GOT3 (cell line): ENCODE data around the gene CRYBB3.
"Not testable (repeated sequence)": the region's sequence is repeated elsewhere in the genome, so short reads cannot be mapped to it uniquely, and the experiment has no call there.

Source experiments
- DNase-seq: peaks from one replicate; lab custom pipeline; 2025; ENCODE audit warnings: mixed read lengths; lab: John Stamatoyannopoulos, UW

The CRYBB3 gene

DNA sequence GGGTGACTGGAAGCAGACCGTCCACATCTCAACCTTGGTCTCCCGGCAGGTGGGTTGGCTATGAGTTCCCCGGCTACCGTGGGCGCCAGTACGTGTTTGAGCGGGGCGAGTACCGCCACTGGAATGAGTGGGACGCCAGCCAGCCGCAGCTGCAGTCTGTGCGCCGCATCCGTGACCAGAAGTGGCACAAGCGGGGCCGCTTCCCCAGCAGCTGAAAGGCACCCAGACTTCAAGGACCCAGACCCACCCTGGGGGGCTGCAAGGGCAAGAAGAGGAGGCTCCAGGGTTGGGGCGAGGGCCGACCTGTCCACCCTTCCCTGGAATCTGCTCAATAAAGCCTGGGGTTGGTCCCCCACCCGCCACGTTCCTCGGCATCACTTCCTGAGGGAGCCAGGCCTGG lies 7.3 kb downstream of the CRYBB3 start:
- DNase-seq = no peak

DNA sequence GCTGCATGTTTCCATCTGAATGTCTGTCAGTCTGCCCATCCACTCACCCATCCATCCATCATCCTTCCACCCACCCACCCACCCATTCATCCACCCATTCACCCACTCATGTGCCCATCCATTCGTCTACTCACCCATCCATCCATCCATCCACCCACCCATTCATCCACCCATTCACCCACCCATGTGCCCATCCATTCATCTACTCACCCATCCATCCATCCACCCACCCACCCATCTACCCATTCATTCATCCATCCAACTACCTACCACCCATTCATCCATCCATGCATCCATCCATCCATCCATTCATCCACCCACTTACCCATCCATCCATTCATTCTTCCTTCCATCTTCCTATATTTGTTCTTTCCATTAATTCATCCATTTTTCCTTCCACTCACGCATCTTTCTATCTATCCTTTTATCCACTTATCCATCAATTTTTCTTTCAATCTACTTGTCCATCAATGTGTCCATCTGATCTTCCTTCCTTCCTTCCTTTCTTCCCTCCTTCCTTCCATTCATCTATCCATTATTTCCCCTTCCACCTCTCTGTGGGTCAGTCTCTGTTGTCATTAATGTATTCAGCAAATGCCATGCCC lies 8.0 kb downstream of the CRYBB3 start:
- DNase-seq = no peak

DNA sequence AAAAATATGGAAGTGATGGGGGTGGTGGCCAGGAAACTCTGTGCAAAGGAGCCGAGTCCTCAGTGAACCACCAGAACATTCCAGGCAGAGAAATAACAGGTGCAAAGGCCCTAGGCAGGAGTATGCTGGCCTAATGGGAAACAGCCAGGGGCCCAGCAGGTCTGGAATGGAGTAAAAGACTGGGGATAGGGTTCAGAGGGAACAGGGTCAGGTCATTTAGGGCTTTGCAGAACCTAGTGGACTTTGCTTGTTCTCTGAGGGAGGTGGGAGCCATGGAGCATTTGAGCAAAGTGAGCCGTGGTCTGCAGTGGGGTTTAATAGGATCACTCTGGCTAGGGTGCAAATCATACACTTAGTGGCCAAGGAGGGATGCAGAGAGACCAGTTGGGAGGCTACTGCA lies 8.7 kb downstream of the CRYBB3 start:
- DNase-seq = no peak

DNA sequence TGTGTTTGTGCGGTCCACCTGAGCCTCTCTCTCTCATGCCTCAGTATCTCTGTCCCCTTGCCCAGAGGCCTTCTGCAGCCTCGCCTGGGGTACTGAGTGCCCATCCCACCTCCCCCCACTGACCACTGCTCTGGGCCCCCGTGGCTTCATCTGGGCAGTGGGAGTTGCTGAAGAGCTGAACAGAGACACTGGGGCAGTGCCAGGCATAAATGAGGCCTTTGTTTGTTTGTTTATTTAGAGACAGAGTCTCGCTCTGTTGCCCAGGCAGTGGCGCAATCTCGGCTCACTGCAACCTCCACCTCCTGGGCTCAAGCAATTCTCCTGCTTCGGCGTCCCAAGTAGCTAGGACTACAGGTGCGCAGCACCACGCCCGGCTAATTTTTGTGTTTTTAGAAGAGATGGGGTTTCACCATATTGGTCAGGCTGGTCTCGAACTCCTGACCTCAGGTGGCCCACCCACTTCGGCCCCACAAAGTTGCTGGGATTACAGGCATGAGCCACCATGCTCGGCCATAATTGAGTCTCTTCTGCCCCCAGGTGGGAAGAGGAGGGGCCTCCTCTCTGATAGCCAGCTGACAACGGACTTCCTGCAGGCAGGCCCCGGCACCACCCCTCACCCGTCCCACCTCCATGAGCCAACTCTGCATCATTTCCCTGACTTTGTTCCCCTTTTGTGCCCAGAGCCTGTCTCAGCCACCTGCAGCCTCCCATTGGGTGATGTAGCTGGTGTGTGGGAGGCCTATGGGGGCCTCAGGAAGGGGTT lies 9.3 kb downstream of the CRYBB3 start:
- no peak for DNase-seq

DNA sequence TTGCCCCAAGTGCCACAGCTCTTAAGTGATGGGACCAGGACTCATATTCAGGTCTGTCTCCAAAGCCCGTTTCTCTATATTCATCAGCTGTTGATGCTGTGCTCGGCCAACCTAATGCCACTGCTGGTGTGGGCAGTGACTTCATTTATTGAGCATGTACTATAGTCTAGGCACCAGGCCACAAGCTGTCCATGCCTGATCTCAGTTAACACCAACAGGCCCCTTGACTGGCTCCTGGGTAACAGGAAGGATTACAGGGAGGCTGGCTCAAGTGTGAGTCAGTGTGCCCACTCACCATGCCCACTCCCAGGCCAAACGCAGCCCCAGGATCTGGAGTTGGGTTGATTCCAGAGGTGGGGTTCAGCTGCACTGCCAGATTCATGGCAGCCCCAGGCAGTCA lies 11.1 kb downstream of the CRYBB3 start:
- no peak for DNase-seq

DNA sequence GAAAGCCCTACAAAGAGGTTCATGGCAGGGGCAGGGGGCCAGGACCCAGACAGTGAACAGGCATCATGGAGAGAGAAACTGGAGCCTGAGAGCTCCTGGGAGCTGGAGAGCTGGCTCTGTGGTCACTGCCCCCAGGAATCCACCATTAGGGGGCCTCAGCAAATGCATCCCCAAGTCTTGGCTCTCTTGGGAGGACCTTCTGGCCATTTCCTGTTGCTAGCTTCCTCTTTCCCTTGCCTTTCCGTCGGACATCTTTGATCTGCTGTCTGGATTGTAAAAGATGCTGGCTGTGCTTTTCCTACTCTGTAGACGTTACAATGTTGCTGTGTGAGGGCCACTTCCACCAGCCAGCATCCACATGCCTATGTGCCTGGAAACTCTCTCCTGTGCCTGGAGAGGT lies 12.7 kb downstream of the CRYBB3 start:
- DNase-seq = no peak

DNA sequence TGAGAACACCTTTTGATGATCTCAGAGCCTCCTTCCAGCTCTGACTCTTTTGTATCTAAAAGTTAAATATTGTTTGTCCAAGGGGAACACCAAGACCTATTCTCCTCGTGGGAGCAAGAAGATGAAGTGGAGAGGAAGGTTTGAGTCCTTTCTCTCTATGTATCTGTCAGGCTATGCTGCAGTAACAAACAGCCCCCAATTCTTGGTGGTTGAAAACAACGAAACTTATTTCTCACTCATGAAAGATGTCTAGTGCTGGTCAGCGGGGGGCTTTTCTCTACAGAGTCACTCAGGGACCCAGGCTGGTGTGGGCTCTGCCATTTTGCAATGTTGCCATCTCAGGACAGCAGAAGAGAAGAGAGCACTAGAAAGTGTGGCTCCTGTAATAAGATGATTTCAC lies 13.6 kb downstream of the CRYBB3 start:
- no peak for DNase-seq

DNA sequence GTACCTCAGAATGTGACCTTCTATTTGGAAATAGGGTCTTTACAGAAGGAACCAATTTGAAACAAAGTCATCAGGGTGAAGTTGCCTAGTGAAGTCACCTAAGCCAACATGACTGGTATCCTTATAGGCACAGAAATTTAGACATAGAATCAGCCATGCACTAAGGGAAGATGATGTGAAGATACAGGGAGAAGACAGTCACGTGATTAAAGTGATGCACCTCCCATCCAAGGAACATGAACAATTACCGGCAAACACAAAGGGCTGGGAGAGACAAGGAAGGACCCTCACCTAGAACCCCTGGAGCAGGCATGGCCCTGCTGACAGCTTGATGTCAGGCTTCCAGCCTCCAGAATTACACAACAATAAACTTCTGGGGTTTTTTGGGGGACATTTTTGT lies 16.6 kb downstream of the CRYBB3 start:
- DNase-seq = no peak

DNA sequence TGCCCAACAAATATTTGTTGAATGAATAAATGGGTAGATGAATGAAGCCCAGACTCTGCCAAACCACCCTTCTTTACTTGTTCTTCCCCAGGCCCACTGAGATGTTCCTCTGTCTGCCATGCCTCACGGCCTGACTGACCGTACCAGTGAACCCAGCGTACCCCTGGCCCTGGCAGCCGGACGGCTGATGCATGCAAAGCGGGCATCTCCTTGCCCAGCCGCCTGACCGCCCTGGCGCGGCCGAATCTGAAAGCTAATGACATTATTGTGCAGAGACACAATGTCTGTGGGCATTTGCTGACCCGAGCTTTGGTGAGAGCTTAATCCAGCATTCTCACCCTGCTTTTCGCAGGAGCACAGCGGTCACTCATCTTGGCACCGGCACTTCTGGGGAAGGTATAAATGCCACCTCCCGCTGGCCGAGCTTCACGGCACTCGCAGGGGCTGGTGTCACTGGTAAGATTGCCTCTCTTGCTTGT lies 19.6 kb downstream of the CRYBB3 start, which contains the start of gene CRYBB2:
TSS of gene CRYBB2 (plus strand) at position 429 of the 479 bp plus-strand sequence. CDS start 1,791 bp downstream, outside the sequence.
- no peak for DNase-seq

DNA sequence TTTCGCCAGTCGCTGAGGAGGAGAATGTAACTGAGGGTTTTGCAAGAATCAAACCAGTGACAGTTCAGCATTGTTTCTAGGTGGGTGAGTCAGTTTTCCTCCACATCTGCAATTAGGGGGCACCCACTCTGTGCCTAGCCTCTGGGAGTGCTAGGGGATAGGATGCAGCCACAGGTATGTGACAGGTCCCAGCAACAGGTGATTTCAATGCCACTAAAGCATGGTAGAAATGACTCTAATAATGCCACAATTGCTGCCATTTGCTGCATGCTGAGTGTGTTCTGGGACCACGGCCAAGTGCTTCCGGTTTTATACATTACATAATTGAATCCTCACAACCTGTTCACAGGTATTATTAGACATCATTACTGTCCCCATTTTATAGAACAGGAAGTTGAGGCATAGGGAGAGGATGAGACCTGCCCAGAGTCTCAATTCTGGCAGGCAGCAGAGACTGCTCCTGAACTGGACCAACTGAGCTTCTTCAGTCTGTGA lies 20.3 kb downstream of the CRYBB3 start:
- DNase-seq = no peak

DNA sequence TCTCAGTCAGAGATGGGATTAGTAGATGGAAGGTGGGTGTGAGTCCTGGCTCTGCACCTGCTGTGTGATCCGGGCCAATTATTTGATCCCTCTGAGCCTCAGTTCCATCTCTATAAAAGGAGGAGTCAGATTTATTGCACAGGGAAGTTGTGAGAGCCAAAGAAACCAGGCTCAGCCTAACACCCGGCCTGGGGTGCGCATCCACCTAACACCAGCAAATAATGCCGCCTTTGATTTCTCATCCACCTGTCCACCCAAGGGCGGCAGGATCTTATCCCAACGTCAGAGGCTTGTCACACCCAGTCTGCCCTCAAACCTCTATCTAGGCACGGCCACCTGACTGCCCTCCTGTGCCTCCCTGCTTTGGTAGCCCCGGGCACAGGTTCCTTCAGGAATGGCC lies 22.1 kb downstream of the CRYBB3 start:
- DNase-seq = no peak

DNA sequence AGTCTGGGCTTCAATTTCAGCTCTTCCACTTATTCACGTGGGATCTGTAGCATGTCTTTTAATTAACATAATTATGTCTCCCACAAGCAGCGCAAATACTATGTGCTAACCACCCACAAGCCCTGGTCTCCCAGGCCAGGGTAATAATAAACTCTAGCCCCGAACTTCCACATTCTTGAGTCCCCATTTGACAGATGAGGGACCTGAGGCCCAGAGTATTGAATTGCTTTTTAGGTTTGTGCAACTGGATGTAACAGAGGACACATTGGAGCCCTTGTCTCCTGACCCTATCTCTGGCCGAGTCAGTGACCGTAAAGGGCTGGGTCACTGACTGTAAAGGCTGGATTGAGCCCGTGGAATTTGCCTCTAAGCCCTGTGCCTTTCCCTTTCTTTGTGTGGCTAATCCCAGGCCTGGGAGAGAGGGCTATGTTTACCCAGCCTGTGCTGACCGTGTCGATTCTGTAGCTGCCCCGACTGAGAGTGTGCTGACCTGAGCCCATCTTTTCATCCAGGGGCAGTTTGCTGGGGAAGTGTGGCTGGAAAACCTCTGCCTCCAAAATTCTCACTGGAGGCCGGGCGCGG lies 23.7 kb downstream of the CRYBB3 start:
- no peak for DNase-seq

DNA sequence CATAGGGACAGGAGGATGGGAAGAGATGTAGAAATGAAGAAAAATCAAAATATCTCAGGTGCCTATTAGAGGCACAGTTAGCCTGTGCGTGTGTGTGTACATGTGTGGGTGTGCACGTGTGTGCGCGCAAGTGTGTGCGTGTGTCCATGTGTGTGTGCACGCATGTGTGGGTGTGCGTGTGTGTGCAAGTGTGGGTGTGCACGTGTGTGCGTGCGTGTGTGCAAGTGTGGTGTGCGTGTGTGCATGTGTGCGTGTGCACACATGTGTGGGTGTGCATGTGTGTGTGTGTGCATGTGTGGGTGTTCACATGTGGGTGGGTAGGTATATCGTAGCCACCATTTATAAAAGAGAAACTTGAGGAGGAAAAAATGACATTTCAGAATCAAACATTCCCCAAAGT lies 29.2 kb downstream of the CRYBB3 start:
- DNase-seq = no peak

DNA sequence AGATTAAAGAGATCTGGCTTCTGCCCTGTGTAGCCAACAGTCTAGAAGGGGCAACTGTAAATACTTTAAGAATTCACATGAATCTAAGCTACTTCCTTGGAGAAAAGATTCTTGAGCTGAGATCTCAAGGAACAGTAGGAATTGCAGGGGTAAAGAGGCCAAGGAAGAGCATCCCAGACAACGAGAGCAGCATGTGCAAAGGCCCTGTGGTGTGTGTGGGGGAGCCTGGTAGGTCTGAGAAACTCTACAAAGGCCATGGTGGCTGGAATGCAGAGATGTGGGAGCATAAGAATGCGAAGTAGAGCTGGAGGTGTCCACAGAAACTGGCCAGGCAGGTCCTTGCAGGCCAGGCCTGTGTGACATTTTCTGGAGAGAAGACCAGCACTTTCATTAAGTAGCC lies 31.1 kb downstream of the CRYBB3 start:
- not testable (repeated sequence) for DNase-seq

DNA sequence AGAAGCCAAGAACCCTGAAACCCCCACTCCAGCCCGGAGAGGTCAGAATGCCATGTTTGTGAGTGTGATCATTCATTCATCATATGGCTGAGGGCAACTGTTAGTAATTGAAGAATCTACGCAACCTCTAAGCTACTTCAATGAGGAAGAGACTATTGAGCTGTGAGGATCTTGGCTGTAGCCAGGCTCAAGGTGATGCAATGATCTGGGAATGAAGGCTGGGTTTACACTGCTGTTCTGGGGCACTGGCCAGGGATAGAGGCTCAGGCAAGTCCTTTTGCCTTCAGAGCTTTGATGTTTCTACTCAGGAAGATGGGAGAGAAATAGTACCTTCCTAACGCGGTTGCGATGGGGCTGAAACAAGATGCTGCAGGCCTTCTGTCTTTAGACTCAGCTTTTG lies 32.6 kb downstream of the CRYBB3 start:
- no peak for DNase-seq

DNA sequence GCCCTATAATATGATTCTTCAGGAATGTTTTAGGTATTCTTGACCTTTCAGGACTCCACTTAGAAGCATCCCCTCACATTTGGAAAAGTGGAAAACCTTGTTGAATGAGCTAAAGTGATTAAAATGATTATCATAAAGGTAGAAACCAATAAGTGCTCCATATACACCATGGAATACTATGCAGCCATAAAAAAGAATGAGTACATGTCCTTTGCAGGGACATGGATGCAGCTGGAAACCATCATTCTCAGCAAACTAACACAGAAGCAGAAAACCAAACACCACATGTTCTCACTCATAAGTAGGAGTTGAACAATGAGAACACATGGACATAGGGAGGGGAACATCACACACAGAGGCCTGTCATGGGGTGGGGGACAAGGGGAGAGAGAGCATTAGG lies 34.0 kb downstream of the CRYBB3 start:
- not testable (repeated sequence) for DNase-seq

DNA sequence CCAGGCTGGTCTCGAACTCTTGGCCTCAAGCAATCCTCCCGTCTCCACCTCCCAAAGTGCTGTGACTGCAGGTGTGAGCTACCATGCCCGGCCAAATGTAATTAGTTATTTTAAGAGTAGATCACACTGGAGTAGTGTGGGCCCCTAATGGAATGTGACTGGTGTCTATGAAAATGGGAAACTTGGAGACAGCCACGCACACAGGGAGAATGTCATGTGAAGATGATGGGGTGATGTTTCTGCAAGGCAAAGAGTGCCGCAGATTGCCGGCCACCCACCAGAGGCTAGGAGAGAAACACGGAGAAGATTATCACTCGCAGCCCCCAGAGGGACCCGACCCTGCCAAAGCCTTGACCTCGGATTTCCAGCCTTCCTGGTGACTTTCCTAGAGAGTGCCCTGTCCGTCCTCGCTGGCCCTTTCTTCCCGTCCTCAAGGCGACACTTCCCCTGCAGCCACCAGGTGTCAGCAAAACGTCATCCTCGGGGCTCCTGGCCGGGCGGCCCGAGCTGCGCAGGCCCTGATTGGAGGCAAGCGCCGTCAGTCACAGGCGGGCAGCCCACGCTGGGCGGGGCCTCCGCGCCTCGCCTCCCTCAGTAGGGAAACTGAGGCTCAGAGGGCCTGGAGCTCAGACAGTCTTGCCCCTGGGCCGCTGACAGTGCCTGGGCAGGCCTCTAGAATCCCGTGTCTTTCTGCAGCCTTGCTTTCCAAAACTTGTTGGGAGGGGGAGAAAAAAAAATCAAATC lies 36.1 kb downstream of the CRYBB3 start:
- peak; percentile 40 for DNase-seq

DNA sequence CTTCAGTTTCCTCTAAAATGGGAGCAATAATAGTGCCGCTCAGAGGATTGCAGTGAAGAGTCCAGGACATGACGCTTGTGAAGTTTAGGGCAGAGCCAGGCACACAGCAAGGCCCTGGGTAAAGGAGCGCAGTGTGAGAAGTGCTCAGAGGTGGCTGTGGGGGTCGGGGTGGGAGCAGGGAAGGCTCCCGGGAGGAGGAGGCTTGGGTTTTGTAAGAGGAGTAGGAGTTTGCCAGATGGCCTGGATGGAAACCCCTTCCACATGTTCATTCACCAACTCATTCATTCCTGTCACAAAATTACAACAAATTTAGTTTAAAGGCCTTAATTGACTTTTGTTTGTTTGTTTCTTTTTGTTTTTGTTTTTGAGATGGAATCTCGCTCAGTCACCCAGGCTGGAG lies 36.8 kb downstream of the CRYBB3 start:
- DNase-seq = no peak

DNA sequence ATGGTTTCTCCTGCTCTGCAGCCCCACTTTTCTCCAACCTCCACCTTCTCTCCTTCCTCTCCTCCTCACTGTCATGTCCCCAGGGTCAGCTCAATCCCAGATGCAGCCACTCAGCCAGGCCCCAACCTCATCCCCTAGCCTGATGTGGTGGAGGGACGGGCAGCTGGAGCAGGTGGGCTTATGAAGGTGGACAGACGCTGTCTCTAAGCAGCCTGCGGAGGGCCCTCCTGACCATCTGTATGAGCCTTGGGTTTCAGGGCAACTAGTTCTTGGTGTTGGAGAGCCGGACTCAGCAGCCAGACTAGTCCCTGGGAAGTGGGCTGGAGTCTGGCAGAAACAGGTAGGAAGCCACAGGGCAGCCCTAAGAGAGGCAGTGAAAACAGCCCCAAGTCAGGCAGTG lies 37.8 kb downstream of the CRYBB3 start:
- no peak for DNase-seq

DNA sequence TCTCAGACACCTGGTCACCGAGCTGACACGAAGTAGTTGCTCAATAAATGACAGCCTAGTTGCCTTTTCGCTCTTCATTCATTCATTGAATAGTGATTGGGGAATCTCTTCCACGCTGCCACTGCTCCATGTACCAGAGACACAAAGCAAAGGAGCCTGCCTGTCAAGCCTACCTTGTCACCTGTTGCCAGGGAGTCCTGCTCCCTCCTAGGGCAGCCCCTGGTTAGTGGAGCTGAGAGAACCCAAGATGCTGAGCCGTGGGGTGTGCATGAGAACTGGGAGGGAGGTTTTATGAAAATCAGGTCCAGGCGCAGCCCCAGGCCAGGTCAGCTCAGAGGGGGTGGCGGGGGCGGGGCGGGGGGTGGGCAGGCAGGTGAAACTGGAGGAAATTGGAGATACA lies 38.4 kb downstream of the CRYBB3 start:
- not testable (repeated sequence) for DNase-seq

DNA sequence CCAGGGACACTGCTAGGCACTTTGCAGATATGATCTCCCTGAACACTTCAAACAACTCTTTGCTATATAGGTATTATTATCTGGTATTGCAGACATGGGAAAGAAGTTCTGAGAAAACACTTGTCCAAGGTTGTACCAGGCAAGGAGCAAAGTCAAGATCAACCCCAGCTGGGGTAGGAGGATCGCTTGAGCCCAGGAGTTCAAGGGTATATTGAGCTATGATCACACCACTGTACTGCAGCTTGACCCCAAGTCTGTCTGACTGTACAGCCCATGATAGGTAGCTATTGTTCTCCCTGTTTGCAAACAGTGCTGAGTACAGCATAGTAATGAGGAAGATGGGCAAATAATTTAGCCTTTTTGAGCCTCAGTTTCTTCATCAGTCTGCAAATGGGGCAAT lies 55.5 kb downstream of the CRYBB3 start:
- DNase-seq = not testable (repeated sequence)
